Neuron (in vitro differentiated cells): Measurements from ENCODE around the gene PCSK6.

ENCODE experiments used
- H2AFZ ChIP-seq: one replicate; pipeline ENCODE4 v1.6.1; 2013; ENCODE audit warnings: low read depth, mild to moderate bottlenecking, inconsistent platforms, low read length, moderate library complexity
- H3K27me3 ChIP-seq: one replicate; pipeline ENCODE4 v1.6.1; 2013; ENCODE audit warnings: low read length; ENCODE audit not compliant: insufficient read depth
- H3K36me3 ChIP-seq: one replicate; pipeline ENCODE4 v1.6.1; 2013; ENCODE audit warnings: low read length; ENCODE audit not compliant: insufficient read depth
- H3K4me1 ChIP-seq: one replicate; pipeline ENCODE4 v1.6.1; 2013; ENCODE audit warnings: low read length; ENCODE audit not compliant: insufficient read depth
- H3K4me3 ChIP-seq: 2 replicates; pipeline ENCODE4 v1.5.1; 2013; ENCODE audit warnings: mild to moderate bottlenecking, low read length, moderate library complexity
- H3K9me3 ChIP-seq: one replicate; pipeline ENCODE4 v1.6.1; 2013; ENCODE audit warnings: low read length

The PCSK6 gene

DNA sequence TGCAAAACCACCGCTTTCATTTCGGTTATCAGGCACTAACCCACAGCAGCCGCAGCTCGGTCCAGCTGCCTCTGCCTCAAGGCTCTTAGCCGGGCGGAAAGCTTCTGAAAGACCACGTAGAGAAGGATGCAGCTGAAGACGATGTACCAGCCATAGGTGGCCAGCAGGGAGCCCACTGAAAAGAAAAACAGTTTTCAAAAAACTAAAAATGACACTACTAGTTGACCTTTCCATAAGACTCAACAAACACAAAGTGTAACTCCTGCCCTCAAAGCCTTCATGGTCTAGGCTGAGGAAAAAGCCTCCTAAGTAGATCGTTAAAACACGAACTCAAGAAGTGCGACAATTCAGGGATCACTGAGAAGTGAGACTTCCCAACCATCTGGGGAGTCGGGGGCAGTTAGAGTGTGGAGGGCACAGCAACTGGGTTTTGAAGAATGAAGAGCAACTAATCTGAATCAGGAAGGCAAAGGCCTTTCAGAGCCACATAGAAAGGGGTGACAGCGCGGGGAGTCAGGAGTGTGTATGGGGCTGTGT lies 212.9 kb downstream of the PCSK6 start:
- H3K36me3 ChIP-seq: peaks cover 50% of the 10 kb centered on the region
- peaks cover 15% of the 10 kb centered on the region for H3K4me1 ChIP-seq

DNA sequence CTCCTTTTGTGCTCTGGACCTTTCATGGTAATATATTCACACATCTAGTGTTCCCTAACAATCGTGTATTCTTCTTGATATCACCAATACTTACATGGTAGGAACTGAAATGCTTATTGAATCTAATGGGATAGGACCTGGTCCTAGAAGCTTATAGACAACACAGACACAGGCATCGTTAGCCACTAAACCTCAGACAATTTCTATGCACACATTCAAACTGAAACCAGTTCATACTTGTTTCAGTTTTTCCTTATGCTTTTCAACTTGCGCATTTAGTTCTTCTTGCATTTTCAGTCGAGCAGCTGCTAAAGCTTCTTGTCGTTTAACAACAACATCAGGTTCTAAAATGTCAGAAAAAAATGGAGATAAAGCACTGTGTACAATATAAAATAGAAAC lies 214.5 kb downstream of the PCSK6 start:
- Histone ChIP-seq H3K9me3 (no peaks in the 10 kb centered on the region), H3K27me3 (no peaks in the 10 kb centered on the region), H3K4me1 (peaks cover 15% of the 10 kb centered on the region), H3K4me3 (no peak overlapping the region), H3K36me3 (peaks cover 56% of the 10 kb centered on the region), H2AFZ (no peak overlapping the region)

More for the DNA sequence above, 212.9 kb downstream of the PCSK6 start:
- H2AFZ ChIP-seq: peak overlapping the region; percentile 90
- H3K27me3 ChIP-seq: no peaks in the 10 kb centered on the region
- no peaks in the 10 kb centered on the region for H3K9me3 ChIP-seq
- peak overlapping the region; percentile 92 for H3K4me3 ChIP-seq

- Histone ChIP-seq H3K4me1 (peaks cover 15% of the 10 kb centered on the region), H3K4me3 (no peak overlapping the region), H3K27me3 (no peaks in the 10 kb centered on the region), H3K36me3 (peaks cover 67% of the 10 kb centered on the region), H3K9me3 (no peaks in the 10 kb centered on the region), H2AFZ (no peak overlapping the region)
These were observed 216.0 kb downstream of the PCSK6 start for GRCh38 chr15:101273534-101273933.

GRCh38 chr15:101272584-101272983 lies 216.9 kb downstream of the PCSK6 start:
- Histone ChIP-seq H3K9me3 (no peaks in the 10 kb centered on the region), H3K4me3 (no peak overlapping the region), H2AFZ (no peak overlapping the region), H3K4me1 (peaks cover 11% of the 10 kb centered on the region), H3K27me3 (no peaks in the 10 kb centered on the region), H3K36me3 (peaks cover 67% of the 10 kb centered on the region)

DNA sequence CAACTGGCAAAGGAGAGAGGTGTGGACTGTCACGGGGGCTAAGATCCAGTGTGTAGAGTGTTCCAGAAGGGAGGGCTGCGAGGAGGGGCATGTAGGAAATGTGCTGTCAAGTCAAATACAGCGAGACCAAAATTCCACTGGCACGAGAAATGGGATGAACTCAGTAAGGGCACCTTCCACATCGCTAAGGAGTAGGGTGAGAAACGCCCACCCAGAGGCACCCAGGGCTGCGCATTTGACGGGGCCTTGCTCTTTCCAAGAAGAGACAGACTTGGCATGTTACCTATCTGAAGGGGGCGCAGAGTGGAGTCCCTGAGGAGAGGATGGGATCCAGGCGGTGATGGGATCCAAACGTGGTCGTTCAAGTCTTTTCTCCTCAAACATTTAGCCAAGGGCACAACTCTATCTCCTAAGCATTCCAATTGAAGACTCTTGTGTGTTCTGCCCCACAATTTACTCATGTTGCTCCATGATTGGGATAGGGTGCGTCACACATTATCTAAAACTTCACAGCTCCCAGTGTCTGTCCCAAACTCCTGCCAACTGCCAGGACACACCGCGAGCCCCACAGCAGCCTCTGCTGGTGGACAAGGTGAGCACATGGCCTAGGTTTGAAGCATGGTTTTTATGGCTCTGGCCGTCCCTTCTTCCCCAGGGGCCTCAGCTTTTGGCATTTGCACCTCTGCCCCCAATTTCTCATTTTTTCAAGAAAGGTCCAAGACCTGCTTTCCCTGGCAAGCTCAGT lies 219.9 kb downstream of the PCSK6 start:
- no peak overlapping the region for H3K4me3 ChIP-seq
- H3K36me3 ChIP-seq: peaks cover 58% of the 10 kb centered on the region
- no peaks in the 10 kb centered on the region for H3K9me3 ChIP-seq
- no peaks in the 10 kb centered on the region for H3K4me1 ChIP-seq
- H2AFZ ChIP-seq: no peak overlapping the region
- no peaks in the 10 kb centered on the region for H3K27me3 ChIP-seq

DNA sequence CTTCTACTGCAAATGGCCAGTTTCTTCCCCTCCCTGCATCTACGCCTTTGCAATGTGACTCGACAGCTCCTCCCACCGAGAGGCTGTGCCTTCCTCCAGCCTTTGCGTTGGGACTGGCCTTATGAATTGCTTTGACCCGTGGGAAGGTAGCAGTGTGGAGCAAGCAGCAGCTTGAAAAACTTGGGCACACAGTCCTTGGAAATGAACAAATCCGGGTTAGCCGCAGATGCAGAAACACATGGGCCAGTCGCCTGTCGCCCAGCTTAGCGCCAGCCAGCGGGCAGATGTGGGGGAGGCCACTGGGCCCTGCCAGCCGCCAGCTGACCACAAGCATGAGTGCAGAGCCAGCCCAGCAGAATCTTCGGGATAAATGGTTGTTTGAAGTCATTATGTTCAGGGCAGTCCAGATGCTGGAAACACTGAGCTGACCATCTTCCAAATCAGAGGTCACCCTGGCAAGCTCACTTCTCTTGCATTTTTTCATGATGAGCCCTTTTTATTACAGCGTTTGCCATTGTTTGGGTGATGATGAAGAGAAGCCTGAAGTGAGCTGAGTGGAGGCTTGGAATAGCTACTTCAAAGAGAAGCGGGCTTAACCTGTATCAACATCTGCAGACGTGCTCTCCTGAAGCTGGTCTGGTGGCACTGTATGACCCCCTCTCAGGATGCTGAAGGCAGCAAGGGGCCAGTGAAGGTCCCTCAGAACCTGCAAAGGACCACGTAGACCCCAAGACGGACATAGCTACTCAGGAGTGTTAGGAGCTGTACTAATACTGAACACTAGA lies 222.0 kb downstream of the PCSK6 start:
- H3K4me3 ChIP-seq: no peak overlapping the region
- H3K27me3 ChIP-seq: no peaks in the 10 kb centered on the region
- no peaks in the 10 kb centered on the region for H3K9me3 ChIP-seq
- H3K4me1 ChIP-seq: no peaks in the 10 kb centered on the region
- peaks cover 37% of the 10 kb centered on the region for H3K36me3 ChIP-seq
- H2AFZ ChIP-seq: no peak overlapping the region

- H3K9me3 ChIP-seq: no peaks in the 10 kb centered on the region
- no peaks in the 10 kb centered on the region for H3K4me1 ChIP-seq
- no peaks in the 10 kb centered on the region for H3K27me3 ChIP-seq
- H3K36me3 ChIP-seq: peaks cover 30% of the 10 kb centered on the region
- H3K4me3 ChIP-seq: no peak overlapping the region
- H2AFZ ChIP-seq: no peak overlapping the region
These were observed 222.7 kb downstream of the PCSK6 start for GRCh38 chr15:101266787-101267186.

- Histone ChIP-seq H3K36me3 (peaks cover 23% of the 10 kb centered on the region), H3K9me3 (no peaks in the 10 kb centered on the region), H3K27me3 (no peaks in the 10 kb centered on the region), H2AFZ (no peak overlapping the region), H3K4me1 (no peaks in the 10 kb centered on the region), H3K4me3 (no peak overlapping the region)
These were observed 223.5 kb downstream of the PCSK6 start for GRCh38 chr15:101266034-101266433.

- no peaks in the 10 kb centered on the region for H3K9me3 ChIP-seq
- H2AFZ ChIP-seq: no peak overlapping the region
- no peaks in the 10 kb centered on the region for H3K27me3 ChIP-seq
- H3K36me3 ChIP-seq: peaks cover 14% of the 10 kb centered on the region
- H3K4me1 ChIP-seq: no peaks in the 10 kb centered on the region
- no peak overlapping the region for H3K4me3 ChIP-seq
These were observed 224.4 kb downstream of the PCSK6 start for GRCh38 chr15:101264911-101265641.

DNA sequence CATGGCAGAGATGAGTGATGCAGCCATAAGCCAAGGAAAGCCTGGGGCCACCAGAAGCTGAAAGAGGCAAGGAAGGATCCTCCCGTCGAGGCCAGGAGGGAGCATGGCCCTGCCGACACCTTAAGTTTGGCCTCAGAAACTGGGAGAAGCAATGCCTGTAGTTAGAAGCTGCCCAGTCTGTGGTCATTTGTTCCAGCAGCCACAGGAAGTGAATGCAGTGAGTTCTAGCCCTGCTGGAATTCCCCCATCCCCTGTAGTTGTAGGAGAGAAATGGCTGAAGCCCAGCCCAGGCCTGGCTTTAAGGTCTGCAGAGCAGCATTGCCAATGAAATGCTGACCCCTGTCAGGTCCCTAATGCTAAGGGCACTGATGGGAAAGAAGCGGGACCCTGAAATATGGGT lies 225.5 kb downstream of the PCSK6 start:
- H3K36me3 ChIP-seq: peaks cover 4% of the 10 kb centered on the region
- no peak overlapping the region for H2AFZ ChIP-seq
- H3K27me3 ChIP-seq: no peaks in the 10 kb centered on the region
- H3K4me1 ChIP-seq: no peaks in the 10 kb centered on the region
- no peaks in the 10 kb centered on the region for H3K9me3 ChIP-seq
- H3K4me3 ChIP-seq: no peak overlapping the region

DNA sequence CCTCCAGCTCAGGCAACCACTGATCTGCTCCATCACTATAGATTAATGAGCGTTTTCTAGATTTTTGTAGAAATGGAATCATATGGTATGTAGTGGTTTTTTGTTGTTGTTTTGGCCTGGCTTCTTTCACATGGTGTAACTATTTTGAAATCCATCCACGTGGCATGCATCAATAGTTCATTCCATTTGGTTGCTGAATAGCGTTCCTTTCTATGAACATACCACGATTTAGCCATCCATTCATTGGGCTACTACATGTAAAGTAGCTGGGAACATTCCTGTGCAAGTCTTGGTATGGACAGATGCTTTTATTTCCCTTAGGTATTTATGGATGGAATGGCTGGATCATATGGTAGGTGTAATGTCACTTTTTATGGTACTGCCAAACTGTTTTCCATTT lies 227.0 kb downstream of the PCSK6 start:
- Histone ChIP-seq H3K4me3 (no peak overlapping the region), H3K27me3 (no peaks in the 10 kb centered on the region), H2AFZ (no peak overlapping the region), H3K4me1 (peaks cover 8% of the 10 kb centered on the region), H3K36me3 (no peaks in the 10 kb centered on the region), H3K9me3 (no peaks in the 10 kb centered on the region)

DNA sequence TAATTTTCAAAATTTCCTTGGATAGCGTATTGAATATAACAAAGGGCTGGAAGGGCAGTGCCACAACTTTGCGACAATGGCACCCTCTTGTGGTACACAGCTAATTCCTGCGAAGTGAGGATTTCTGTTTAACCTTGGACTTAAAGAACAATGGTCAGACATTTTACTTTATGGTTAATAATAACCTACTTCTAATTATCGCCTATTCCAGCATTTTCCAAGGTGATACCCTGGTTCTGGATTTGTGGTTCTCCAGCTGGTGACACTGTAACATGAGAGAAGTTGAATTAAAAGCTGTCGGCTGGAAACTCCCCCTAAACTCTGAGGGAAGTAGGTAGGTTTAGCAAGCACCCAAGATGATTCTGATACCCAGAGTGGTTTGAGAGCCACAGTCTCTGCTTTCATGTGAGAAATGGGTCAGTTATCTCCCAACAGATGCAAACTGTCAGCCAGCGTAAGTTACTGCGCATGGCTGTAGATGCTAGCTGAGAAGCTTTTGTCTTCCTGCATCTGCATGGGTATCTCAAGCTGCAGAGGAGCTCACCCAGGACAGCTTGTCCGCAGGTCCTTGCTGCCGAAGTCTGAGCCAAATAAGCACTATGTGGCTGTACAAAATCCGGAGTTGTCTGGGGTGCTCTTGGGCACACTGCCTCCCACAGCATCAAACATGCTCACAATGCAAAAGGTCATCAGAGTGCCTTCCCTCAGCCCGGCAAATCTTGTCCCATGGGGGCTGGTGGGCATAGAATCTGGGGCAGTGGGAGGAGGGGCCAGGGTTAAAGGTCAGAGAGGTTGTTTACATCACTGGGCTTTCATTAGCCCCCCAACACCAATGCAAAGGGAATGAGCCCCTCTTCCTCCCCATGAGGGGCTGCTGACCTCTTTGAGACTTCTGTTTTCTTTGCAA lies 231.0 kb downstream of the PCSK6 start:
- Histone ChIP-seq H3K9me3 (no peaks in the 10 kb centered on the region), H2AFZ (peak overlapping the region; percentile 60), H3K4me3 (no peak overlapping the region), H3K4me1 (peaks cover 10% of the 10 kb centered on the region), H3K27me3 (peaks cover 3% of the 10 kb centered on the region), H3K36me3 (no peaks in the 10 kb centered on the region)
